Mesendoderm (in vitro differentiated cells): ENCODE results near the gene HNRNPF.

Experiments used
- DNase-seq: peaks from one replicate; pipeline ENCODE4 v3.0.0; 2013
- H2AK5ac ChIP-seq: 2 replicates; pipeline ENCODE4 v1.6.1; 2013; ENCODE audit warnings: low read length, inconsistent platforms
- H2BK120ac ChIP-seq: 2 replicates; pipeline ENCODE4 v1.6.1; 2013; ENCODE audit warnings: low read depth, mild to moderate bottlenecking, low read length, moderate library complexity, mixed read lengths
- H2BK15ac ChIP-seq: replicated peaks from 2 replicates; pipeline ENCODE4 v1.6.1; 2013; ENCODE audit warnings: low read depth, mild to moderate bottlenecking, moderate library complexity
- H2BK5ac ChIP-seq: 2 replicates; pipeline ENCODE4 v1.6.1; 2013; ENCODE audit warnings: low read length, inconsistent platforms
- H3K18ac ChIP-seq: 2 replicates; pipeline ENCODE4 v1.6.1; 2013; ENCODE audit warnings: mild to moderate bottlenecking, low read length, mixed read lengths
- H3K23ac ChIP-seq: one replicate; pipeline ENCODE4 v1.6.1; 2013; ENCODE audit warnings: low read length
- H3K27ac ChIP-seq: 2 replicates; pipeline ENCODE4 v1.5.1; 2013; ENCODE audit warnings: low read depth, mild to moderate bottlenecking, inconsistent platforms, low read length, moderate library complexity
- H3K27me3 ChIP-seq: 2 replicates; pipeline ENCODE4 v1.6.1; 2013; ENCODE audit warnings: low read length, control low read depth, mild to moderate bottlenecking, inconsistent platforms; ENCODE audit not compliant: insufficient read depth, poor library complexity
- H3K36me3 ChIP-seq: 2 replicates; pipeline ENCODE4 v1.6.1; 2013; ENCODE audit warnings: low read length, inconsistent platforms; ENCODE audit not compliant: control insufficient read depth, insufficient read depth
- H3K4ac ChIP-seq: one replicate; pipeline ENCODE4 v1.6.1; 2013; ENCODE audit warnings: low read depth, mild to moderate bottlenecking, low read length, moderate library complexity
- H3K4me1 ChIP-seq: 2 replicates; pipeline ENCODE4 v1.6.1; 2013; ENCODE audit warnings: low read depth, low read length, inconsistent platforms; ENCODE audit not compliant: control insufficient read depth
- H3K4me2 ChIP-seq: 2 replicates; pipeline ENCODE4 v1.6.1; 2013; ENCODE audit warnings: low read length
- H3K4me3 ChIP-seq: 2 replicates; pipeline ENCODE4 v1.5.1; 2013; ENCODE audit warnings: mild to moderate bottlenecking, low read length
- H3K56ac ChIP-seq: one replicate; pipeline ENCODE4 v1.6.1; 2013; ENCODE audit warnings: low read length
- H3K79me1 ChIP-seq: 2 replicates; pipeline ENCODE4 v1.6.1; 2013; ENCODE audit warnings: low read length, inconsistent platforms
- H3K79me2 ChIP-seq: 2 replicates; pipeline ENCODE4 v1.6.1; 2013; ENCODE audit warnings: mild to moderate bottlenecking, low read length; ENCODE audit not compliant: control insufficient read depth, insufficient read depth
- H3K9ac ChIP-seq: 2 replicates; pipeline ENCODE4 v1.6.1; 2013; ENCODE audit warnings: low read length, inconsistent platforms
- H4K5ac ChIP-seq: one replicate; pipeline ENCODE4 v1.6.1; 2013; ENCODE audit warnings: low read length
- H4K8ac ChIP-seq: one replicate; pipeline ENCODE4 v1.6.1; 2013; ENCODE audit warnings: low read depth, mild to moderate bottlenecking, control low read depth, low read length, moderate library complexity
- WGBS: extraction: QIAGEN DNeasy Blood & Tissue Kit; methylation state at CpG from one replicate; pipeline ENCODE4 v1.1.7; 2013; ENCODE audit warnings: low lambda C conversion rate, missing lambda C conversion rate; ENCODE audit not compliant: insufficient coverage; ENCODE audit errors: extremely low coverage; 5-methylcytosine and 5-hydroxymethylcytosine counted together

The HNRNPF gene

GRCh38 chr10:43403911-43404703 lies 4.9 kb downstream of the HNRNPF start:
- Histone ChIP-seq H4K5ac (no peak overlapping the region), H2BK120ac (no peak overlapping the region), H3K27me3 (no peaks in the 10 kb centered on the region), H3K4me2 (no peak overlapping the region), H4K8ac (no peak overlapping the region), H3K56ac (no peak overlapping the region), H3K4ac (no peak overlapping the region), H3K4me1 (peaks cover 5% of the 10 kb centered on the region), H2BK15ac (no peak overlapping the region), H3K9ac (no peak overlapping the region), H3K36me3 (no peaks in the 10 kb centered on the region), H2AK5ac (no peak overlapping the region), H2BK5ac (no peak overlapping the region), H3K18ac (peak overlapping the region; percentile 16), H3K23ac (no peak overlapping the region), H3K79me1 (no peaks in the 10 kb centered on the region), H3K4me3 (no peak overlapping the region), H3K79me2 (peaks cover 90% of the 10 kb centered on the region), H3K27ac (no peak overlapping the region)
- DNase-seq: no peak
- WGBS: no CpG with 5 or more reads among the region's 14 CpGs

DNA sequence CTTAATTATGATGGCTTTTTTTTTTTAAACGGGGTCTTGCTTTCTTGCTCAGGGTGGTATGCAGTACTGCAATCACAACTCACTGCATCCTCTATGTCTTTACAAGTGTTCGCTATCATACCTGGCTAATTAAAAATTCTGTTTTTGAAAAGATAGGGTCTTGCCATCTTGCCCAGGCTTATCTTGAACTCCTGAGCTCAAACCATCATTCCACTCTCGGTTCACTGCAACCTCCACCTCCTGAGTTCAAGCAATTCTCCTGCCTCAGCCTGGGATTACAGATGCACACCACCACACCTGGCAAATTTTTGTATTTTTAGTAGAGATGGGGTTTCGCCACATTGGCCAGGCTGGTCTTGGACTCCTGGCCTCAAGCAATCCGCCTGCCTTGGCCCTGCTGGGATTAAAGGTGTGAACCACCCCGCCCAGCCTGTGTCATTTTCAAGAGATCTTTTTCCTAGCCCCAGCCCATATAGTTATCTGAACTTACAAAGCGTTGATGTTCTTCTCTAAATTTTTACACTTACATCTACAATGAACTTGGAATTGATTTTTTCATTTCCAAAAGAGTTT lies 6.0 kb downstream of the HNRNPF start:
- DNase-seq: no peak
- H2AK5ac ChIP-seq: no peak overlapping the region
- H3K79me2 ChIP-seq: peaks cover 95% of the 10 kb centered on the region
- WGBS: no CpG with 5 or more reads among the region's 7 CpGs
- no peak overlapping the region for H3K56ac ChIP-seq
- H3K4me3 ChIP-seq: no peak overlapping the region
- no peak overlapping the region for H3K27ac ChIP-seq
- no peak overlapping the region for H2BK15ac ChIP-seq
- no peak overlapping the region for H2BK120ac ChIP-seq
- H4K5ac ChIP-seq: no peak overlapping the region
- no peak overlapping the region for H4K8ac ChIP-seq
- peaks cover 8% of the 10 kb centered on the region for H3K4me1 ChIP-seq
- H3K4me2 ChIP-seq: no peak overlapping the region
- H3K9ac ChIP-seq: no peak overlapping the region
- H3K36me3 ChIP-seq: no peaks in the 10 kb centered on the region
- H3K79me1 ChIP-seq: no peaks in the 10 kb centered on the region
- H2BK5ac ChIP-seq: no peak overlapping the region
- H3K4ac ChIP-seq: no peak overlapping the region
- no peaks in the 10 kb centered on the region for H3K27me3 ChIP-seq
- H3K18ac ChIP-seq: no peak overlapping the region
- H3K23ac ChIP-seq: no peak overlapping the region

DNA sequence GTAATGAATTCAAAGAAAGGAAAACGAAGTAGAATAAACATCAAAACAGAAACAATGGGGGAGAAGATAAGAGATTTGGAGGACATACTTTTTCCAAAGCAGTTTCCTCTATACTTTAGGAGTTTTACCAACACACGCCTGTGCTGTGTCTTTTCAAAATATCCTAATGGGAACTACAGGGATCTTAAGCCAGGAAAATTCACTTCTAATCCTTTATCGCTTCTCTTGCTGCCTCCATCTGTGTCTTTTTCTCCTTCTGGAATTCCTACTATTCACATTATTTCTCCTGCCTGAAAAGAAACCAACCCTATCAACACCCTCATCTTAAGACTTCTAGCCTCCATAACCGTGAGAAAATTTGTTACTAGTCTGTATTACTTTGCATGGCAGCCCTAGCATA lies 6.8 kb downstream of the HNRNPF start:
- Histone ChIP-seq H3K4me2 (no peak overlapping the region), H4K5ac (no peak overlapping the region), H3K79me1 (no peaks in the 10 kb centered on the region), H3K27ac (no peak overlapping the region), H3K4ac (no peak overlapping the region), H3K79me2 (peaks cover 89% of the 10 kb centered on the region), H3K4me3 (no peak overlapping the region), H2BK120ac (no peak overlapping the region), H2BK15ac (no peak overlapping the region), H3K36me3 (no peaks in the 10 kb centered on the region), H3K9ac (peak overlapping the region; percentile 19), H3K56ac (no peak overlapping the region), H3K18ac (no peak overlapping the region), H3K27me3 (no peaks in the 10 kb centered on the region), H3K23ac (no peak overlapping the region), H2AK5ac (no peak overlapping the region), H2BK5ac (no peak overlapping the region), H4K8ac (no peak overlapping the region), H3K4me1 (peaks cover 8% of the 10 kb centered on the region)
- WGBS: no CpG with 5 or more reads among the region's 4 CpGs
- DNase-seq: no peak

GRCh38 chr10:43401627-43402026 lies 7.4 kb downstream of the HNRNPF start:
- Histone ChIP-seq H3K56ac (no peak overlapping the region), H3K79me2 (peaks cover 83% of the 10 kb centered on the region), H3K4me3 (no peak overlapping the region), H3K79me1 (no peaks in the 10 kb centered on the region), H3K4me2 (no peak overlapping the region), H3K36me3 (no peaks in the 10 kb centered on the region), H3K23ac (no peak overlapping the region), H4K8ac (no peak overlapping the region), H3K18ac (no peak overlapping the region), H2BK120ac (no peak overlapping the region), H3K9ac (no peak overlapping the region), H3K4me1 (peaks cover 8% of the 10 kb centered on the region), H2BK5ac (no peak overlapping the region), H4K5ac (no peak overlapping the region), H3K27me3 (no peaks in the 10 kb centered on the region), H3K4ac (no peak overlapping the region), H3K27ac (no peak overlapping the region), H2AK5ac (no peak overlapping the region), H2BK15ac (no peak overlapping the region)
- WGBS: no CpG with 5 or more reads among the region's 2 CpGs
- DNase-seq: peak; percentile 90

DNA sequence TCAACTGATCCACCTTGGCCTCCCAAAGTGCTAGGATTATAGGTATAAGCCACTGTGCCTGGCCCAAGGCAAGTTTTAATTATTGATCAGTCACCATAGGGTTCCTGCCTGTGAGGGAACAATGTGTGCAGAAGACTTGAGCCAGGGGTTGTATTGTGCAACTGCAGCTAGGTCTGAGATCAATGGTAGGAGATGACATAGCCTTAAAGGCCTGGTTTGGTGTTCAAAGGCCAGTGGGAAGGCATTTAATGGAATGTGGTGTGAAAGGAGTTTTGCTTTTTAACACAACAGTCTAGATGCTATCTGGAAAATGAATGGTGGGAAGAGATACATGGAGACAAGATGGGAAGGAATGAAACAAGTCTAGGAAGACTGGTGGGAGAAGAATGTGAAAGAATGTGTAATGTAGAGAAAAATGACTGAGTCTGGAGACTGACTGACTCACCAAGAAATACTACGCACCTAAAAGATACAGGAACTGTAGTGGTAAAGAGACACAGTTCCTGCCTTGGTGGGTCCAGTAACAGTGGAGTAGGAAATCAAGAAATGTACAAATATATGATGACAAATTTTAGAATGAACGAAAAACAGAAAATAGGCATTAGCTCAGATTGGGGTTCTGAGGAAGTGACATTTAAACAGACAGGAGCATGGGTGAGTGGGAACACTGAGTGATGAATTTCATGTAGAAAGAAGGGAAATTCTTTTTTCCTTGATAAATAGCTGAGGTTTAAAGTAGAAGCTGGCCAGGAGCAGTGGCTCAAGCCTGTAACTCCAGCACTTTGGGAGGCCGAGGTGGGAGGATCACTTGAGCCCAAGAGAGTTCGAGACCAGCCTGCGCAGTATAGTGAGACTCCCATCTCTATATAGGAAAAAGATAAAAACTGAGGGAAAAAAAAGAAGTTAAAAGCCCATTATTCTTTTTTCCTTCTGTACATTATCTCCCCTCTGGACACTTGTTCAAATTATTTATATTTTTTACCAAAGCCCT lies 9.4 kb downstream of the HNRNPF start:
- Histone ChIP-seq H3K4me2 (no peak overlapping the region), H3K9ac (peak overlapping the region; percentile 0), H3K18ac (no peak overlapping the region), H2AK5ac (no peak overlapping the region), H3K36me3 (no peaks in the 10 kb centered on the region), H3K27me3 (no peaks in the 10 kb centered on the region), H3K4me3 (no peak overlapping the region), H3K56ac (no peak overlapping the region), H2BK15ac (no peak overlapping the region), H2BK5ac (no peak overlapping the region), H3K79me2 (peaks cover 84% of the 10 kb centered on the region), H3K79me1 (no peaks in the 10 kb centered on the region), H3K4ac (no peak overlapping the region), H4K5ac (no peak overlapping the region), H3K4me1 (peaks cover 8% of the 10 kb centered on the region), H3K23ac (no peak overlapping the region), H2BK120ac (no peak overlapping the region), H4K8ac (no peak overlapping the region), H3K27ac (no peak overlapping the region)
- DNase-seq: peak; percentile 57
- no CpG with 5 or more reads among the region's 5 CpGs for WGBS
